LHCN-M2 (cell line): ENCODE results near the gene WDFY4. TPM values are rescaled to one million over a fixed set of nuclear protein-coding genes. Genes with fewer than 3 reads are reported as not detected.

ENCODE experiments used
- DNase-seq: peaks from one replicate; pipeline ENCODE4 v3.0.0-alpha.2; 2012; ENCODE audit warnings: low read depth
- total RNA-seq: library from RNA; depleted of rRNA; stranded (reverse); fragments of >200 nt; gene quantifications from 2 replicates; pipeline ENCODE4 v1.2.3, GENCODE V29; 2014

WDFY4 gene
- total RNA-seq, 1 experiment from 2014 or later: not detected

DNA sequence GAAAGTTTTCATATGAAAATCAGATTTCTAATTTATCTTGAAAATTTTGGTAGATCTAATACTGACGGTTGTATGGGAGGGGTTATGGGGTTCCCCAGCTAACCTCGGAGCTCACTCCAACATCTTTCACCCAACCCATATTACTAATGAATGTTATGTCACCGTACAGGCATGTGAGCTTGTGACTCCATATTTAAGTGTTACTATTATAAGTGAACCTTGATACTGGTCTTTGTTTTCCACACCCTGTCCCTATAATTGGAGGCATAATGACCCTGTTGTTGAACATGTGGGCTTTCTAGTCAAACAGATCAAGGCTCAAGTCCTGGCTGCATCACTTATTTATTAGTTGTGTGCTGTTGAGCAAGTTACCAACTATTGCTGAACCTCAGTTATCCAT is 27.2 kb downstream of the WDFY4 start:
- DNase-seq: no peak

DNA sequence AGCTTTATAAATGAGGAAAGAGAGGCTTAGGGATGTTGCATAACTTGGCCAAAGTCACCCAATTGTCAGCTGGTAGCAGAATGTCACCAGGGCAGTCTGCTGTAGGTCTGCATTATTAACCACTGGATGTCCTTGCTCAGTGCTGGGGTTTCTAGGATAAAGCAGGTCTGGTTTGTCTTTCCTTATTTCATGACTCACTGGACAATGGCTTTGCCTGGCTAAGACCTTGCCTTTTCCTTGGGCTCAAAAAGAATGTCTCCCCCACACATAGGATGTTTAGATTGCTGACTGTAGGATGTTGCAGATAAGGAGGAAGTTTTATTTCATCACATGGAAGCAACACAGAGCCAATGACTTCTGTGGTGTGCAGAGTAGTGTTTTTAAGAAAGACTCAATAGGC is 29.4 kb downstream of the WDFY4 start:
- DNase-seq: no peak

DNA sequence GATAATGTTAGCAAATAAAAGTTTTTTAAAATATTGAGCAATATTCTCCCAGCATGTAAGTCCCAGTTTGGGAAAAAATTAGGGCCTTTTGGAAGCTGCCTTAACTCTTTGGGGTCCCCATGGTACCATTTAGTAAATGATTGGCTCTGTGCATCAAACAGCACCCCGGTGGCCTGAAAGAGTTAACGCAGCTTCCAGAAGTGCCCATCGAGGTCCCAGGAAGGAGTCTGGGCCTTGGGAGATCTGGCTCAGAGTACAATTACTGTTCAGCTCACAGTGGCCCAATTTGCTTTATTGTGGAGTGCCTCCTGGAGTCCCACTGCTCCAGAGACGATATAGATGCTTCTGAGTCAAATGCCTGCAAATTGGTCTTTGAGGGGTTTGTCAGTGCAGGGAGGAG is 31.7 kb downstream of the WDFY4 start:
- DNase-seq: no peak

DNA sequence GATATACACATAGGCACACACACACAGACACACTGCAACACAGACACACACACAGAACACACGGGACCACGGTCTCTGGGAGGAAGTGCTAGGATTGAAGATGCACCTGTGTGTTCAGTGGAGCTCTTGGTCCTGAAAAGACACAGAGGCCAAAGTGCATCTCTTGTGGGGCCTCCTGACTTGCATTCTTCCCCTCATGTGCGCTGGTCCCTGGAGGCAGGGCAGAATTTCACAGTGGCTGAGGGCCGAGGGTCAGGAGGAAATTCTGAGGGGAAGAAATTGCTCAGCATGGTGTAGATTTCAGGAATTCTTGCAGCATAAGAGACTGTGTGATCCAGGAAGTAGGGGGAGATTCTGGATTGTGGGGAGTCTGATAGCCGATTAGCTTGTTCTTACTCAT is 35.9 kb downstream of the WDFY4 start:
- no peak for DNase-seq

DNA sequence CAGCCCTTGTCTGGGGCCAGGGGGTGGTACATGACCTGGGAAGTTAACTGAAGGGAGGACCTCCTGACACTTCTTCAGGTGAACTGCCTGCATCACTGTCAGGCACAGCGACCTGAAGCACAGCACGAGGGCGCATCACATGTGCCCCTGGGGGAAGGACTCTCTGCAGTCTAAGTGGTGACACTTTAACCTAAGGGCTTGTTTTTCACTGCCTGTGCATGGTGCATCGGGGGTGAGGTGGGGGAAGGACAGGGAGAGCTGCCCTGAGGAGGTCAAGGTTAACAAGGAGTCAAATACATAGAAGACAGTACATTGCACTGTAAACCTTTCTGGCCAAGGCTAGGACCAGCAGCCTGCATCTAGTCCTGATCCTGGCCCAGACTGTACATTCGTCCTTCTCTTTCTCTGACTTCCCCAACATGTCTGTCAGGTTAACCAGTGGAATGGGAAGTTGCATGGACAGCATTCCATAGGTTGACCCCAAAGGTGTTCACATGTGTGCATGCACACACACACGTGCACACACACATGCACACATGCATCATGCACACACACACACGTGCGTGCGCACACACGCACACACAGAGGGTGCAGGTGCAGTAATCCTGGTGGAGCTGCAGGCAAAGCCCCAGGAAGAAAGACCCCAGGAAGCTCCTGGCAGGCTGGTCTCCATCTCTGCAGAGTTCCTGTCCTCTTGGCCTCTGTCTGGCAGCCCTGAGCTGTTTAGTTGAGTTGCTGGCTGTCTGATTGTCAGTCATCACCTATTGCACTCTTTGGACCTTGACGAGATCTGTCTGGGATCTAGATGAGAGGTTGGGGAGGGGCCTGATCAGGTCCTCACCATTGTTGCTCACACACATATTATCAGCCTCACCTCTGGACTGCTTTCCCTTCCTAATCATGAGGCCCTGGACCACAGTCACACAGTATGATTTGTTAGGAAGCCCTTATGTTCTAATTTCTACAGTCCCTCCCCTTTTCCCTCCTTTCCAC is 37.8 kb downstream of the WDFY4 start:
- no peak for DNase-seq

DNA sequence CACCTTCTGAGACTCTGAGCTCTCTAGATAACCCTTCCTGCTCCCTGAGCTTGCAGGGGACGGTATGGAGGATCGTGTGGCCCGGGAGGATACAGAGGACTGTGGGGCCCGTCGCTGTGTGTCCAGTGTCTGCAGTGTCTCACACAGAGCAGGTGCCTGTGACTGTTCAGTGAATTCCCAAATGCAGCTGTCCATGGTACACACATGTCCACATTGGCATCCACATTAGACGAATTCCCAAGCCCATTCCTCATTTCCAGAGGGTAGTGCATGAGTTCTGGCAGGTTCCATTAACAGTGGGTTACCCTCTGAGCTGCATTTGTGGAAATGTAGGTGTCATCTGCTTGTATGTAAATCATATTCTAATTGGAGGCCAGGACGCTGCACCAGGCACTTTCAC is 39.5 kb downstream of the WDFY4 start:
- no peak for DNase-seq

DNA sequence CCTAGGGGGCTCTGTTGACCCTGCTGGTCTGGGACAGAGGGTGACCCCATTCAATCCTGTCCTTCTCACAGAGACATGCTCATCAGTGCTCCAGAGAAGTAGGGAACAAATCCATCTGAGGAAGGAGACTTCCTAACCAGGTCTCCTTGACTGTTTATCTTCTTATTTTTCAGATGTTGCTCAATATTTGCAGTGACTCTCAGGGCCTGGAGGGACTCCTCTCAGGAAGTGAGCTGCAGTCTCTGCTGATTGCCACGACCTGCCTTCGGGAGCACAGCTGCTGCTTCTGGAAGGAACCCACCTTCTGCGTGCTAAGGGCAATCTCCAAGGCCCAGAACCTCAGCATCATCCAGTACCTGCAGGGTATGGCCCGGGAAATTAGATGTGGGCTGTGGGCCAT is 41.0 kb downstream of the WDFY4 start:
- DNase-seq: no peak

DNA sequence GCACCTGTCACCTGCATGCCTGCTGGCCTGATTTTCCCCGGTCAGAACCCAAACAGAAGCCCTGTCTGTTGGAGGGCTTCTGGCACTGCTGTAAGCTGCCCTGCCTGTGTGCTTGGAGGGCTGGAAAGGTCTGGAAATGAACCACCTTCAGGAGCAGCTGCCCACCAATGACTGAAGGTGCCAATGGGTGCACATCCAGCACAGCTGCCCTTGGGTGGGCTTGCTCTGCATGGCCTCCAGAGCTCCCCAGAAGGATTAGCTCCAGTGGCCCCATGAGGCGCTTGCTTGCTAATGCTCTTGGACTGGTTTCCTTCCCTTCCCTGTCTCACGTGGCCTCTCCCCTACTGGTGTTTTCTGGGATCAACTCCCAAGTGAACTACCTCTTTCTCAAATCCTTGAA is 43.2 kb downstream of the WDFY4 start:
- DNase-seq: no peak

DNA sequence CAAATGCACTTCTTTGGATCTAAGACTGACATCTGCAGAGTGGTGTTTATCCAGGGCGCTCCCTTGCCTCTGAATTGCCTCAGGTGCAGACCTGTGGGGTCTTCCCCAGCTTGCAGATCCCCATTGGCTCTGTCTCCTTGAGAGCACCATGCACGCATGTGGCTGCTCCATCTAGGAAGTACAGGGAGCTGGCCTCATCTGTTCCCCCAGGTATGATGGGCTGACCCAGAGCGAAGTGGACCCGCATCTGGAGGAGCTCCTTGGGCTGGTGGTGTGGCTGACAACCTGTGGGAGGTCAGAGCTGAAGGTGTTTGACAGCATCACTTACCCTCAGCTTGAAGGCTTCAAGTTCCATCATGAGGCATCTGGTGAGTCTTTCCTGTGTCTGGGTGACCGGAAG is 44.5 kb downstream of the WDFY4 start:
- DNase-seq: no peak

DNA sequence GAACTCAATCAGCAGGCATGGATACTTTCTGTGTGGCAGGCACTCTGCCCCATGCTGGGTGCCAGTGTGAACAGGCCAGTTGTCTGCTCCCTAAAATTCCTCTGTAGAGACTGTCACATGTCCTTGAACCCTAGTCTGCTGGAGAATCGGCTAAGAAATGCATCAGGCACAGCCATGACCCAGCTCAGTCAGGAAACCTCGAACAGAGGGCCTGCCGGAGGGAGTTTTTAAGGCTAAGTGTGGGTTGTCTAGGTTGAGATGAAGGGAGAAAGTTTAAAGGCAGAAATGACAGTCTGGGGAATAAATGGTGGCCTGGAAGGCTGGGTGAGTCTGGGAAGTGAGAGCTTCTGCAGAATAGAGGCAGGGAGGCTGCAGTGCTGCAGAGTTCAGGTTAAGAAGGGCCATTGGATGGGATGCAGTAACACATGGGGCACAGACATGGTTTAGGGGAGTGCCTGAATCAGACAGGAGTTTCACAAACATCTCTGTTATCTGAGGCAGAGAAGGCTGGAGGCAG is 45.3 kb downstream of the WDFY4 start:
- DNase-seq: no peak

DNA sequence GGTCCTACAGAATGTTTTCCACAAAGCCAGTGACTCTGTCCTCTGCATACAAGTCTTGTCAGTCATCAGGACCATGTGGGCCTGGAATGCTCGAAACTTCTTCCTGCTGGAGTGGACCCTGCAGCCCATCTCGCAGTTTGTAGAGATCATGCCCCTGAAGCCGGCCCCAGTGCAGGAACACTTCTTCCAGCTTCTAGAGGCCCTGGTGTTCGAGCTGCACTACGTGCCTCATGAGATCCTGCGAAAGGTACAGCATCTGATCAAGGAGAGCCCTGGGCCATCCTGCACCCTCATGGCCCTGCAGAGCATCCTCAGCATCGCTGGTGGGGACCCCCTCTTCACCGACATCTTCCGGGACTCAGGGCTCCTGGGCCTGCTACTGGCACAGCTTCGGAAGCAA is 46.5 kb downstream of the WDFY4 start:
- no peak for DNase-seq

DNA sequence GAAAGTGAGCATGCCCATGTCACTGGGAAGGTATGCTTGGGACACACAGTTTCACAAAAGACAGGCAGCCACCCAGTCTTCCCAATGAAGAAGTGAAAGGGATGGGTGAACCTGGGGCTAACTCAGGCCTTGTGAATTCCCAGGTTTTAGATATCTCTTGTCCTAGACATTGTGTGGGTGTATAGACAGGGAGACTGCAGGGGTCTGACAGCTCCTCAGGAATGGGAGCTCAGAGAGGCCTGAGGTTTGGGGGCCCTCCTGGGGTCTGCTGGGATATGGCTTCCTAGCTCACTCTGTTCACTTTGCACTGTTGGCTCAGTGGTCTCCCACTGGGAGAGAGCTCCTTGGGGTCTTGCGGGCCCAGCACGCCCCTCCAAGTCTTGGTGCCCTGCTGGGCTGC is 47.0 kb downstream of the WDFY4 start:
- DNase-seq: no peak

DNA sequence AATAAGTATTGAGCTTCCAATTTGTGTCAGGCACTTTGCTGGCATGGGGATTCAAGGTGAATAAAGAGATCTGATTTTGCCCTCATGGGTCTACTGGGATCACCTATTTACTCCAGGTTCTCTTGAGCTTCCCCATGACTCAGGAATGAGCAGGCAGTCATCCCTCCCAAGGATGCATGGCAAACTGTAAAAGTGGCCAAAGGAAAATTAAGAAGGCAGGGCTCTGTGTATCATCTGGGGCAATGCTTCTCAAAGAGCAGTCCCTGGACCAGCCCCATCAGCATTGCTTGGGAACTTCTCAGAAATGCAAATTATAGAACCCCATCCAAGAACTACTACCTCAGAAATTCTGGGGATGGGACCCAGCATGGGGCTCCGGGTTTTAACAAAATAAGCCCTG is 48.7 kb downstream of the WDFY4 start:
- no peak for DNase-seq

DNA sequence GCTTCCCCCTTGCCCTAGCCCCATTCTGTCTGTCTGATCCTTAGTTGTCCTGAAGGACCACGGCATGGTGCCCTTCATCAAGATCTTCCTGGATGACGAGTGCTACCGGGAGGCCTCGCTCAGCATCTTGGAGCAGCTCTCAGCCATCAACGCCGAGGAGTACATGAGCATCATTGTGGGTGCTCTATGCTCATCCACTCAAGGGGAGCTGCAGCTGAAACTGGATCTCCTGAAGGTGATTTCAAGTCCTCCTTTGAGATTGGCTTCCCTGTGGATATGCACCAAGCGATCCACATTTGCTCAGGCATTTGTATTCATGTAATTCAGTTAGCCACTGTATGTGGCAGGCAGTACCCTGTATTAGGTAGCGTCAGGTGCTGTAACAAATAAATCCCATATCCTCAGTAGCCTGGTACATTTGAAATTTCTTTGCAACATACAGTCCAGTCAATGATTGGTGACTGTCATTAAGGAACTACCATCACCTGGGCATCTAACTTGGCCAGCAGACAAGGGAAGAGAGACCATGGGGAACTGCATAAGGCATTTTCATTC is 51.2 kb downstream of the WDFY4 start:
- no peak for DNase-seq

DNA sequence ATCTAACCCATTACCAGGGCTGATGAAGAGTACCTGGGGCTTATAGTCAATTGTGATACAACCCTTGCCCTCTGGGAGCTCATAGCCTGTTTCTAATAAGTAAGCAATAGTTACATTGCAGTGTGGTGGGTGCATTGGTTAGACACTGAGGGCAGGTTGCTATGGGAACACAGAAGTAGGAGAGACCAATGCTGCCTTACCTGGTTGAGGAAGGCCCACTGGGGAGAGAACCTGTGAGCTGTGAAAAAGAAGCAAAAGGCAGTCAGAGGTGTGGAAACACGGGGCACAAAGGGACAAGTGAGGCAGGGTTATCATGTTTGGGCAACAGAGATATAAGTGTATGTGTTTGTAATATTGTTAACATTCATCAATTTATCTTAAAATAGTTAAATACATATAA is 51.9 kb downstream of the WDFY4 start:
- no peak for DNase-seq

DNA sequence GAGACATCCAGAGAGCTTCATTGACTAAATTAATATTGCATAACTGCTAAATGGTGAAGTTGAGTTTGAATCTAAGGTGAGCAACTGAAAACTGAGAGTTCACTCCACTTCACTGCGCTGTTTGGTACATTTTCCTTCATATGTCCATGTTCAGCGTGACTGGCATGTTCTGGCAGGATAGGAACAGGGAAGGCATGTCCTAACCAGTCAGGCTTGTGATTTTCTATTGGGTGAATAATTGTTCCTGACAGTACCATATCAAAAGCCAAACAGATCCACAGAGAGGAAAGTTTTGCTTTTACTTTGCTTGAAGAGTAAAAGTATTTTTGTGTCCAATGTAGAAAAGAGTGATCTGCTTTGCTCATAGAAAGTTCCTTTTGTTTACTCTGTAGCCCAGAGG is 53.2 kb downstream of the WDFY4 start:
- no peak for DNase-seq

DNA sequence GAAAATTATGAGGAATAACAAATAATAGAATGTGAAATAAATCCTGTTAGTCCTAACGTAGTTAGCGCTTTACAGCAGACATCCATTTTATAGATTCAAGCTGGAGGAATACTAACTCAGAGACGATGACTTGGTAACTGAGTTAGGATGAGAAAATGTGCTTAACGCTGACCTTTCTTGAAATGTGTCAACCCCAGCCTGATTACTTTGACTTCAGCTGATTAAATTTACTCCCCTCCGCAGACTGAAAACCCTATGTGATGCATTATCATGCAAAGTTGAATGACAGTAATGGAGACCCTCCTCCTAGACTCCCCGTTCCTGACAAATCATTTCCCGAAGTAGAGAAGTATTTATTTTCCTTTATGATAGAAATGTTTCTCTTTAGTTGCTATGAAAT is 54.5 kb downstream of the WDFY4 start:
- DNase-seq: no peak

DNA sequence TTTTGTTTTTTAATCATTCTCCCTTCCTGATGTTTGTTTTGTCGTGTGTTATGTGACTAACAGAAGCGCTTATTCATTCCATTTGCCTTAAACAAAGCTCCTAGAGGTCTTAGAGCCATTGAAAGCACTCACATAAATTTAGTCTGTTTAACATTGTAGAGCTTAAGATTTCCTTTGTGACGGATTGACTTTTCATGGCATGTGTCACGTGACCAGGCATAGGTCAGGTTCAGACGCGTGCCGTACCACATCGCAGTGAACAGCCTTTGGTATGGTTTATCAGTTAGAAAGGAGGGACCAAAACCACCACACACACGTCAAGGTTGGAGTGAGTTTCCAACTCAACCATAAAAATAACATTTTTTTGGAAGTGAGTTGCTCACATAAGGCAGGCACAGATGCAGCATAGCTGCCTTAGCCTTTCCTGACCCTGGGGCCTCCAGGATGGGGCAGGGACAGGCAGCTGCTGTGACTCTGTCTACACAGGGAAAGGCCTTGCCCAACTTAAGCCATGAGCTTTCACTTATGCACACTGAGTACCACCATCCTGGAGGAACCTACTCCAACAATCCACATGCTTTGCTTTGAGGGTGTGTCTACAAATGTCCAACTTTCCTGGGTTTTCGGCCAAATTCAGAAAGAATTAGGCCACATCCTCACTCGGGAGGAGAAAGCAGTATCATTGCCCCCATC is 55.5 kb downstream of the WDFY4 start:
- no peak for DNase-seq

DNA sequence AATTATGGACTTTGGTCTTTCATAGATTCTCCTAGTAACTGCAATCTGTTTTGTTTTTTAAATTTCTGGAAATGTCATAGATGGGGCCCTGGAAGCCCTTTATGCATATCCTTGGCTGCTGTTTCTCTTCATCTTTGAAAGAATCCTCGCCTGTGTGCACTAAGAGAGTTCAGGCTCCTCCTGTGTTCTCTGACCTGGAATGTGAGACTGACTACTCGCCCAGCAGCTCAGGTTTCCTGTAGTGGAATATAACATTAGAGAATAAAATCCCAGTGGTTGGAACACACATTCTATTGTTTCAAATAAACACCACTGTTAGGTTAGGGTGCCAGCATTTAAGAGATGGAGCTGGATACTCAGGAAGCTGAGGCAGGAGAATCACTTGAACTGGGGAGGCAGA is 56.3 kb downstream of the WDFY4 start:
- DNase-seq: no peak

DNA sequence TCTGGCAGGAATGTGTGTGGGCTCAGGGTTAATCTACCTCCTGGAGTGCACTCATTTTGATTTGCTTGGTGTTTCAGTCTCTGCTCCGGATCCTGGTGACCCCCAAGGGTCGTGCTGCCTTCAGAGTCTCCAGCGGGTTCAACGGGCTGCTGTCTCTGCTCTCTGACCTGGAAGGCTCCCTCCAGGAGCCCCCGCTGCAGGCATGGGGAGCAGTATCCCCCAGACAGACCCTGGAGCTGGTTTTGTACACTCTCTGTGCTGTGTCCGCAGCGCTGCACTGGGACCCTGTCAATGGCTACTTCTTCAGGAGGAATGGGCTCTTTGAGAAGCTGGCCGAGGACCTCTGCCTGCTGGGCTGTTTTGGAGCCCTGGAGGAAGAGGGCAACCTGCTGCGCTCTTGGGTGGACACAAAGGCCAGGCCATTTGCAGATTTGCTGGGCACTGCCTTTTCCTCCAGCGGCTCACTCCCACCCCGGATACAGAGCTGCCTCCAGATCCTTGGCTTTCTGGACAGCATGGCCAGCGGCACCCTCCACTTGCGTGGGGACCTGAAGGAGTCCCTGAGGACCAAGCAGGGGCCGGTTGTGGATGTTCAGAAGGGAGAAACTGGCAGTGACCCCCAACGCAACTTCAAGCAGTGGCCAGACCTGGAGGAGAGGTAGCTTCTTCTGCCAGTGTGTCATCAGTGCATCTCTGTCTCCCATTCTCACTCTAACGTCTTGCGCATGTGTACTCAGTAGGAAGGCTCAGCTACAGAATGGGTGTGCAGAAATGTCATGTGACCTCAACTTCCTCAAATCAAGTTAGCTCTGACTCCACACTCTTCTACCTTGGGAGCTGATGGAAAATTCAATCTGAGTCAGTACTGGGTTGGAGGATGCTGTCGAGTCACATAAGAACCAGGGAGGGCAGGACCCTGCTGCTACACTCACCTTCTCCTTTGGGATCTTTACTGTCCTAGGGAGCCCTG is 58.5 kb downstream of the WDFY4 start:
- DNase-seq: no peak

DNA sequence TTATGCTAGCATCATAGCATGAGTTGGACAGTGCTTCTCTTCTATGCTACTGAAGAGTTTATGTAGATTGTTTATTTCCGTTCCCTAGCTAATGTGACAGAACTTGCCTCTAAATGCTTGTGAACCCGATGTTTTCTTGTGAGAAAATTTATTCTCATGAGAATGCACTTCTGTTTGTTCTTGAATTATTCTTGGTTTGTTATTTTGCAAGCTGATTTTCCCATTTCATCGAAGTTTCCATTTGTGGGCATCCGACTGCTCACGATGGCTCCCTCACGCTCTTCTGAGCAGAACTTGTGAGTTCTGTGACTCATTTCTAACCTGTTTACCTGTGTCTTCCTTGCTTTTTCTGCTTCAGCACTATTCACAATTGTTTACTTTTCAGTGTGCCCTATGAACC is 59.9 kb downstream of the WDFY4 start:
- DNase-seq: no peak
